ENCODE data around the gene BMPR1A. TPM values are rescaled to one million over a fixed set of nuclear protein-coding genes. Genes with fewer than 3 reads are reported as not detected.

BMPR1A gene
- total and polyA plus RNA-seq, 2 experiments from 2014 or later = 14.2 to 82.5 TPM

DNA sequence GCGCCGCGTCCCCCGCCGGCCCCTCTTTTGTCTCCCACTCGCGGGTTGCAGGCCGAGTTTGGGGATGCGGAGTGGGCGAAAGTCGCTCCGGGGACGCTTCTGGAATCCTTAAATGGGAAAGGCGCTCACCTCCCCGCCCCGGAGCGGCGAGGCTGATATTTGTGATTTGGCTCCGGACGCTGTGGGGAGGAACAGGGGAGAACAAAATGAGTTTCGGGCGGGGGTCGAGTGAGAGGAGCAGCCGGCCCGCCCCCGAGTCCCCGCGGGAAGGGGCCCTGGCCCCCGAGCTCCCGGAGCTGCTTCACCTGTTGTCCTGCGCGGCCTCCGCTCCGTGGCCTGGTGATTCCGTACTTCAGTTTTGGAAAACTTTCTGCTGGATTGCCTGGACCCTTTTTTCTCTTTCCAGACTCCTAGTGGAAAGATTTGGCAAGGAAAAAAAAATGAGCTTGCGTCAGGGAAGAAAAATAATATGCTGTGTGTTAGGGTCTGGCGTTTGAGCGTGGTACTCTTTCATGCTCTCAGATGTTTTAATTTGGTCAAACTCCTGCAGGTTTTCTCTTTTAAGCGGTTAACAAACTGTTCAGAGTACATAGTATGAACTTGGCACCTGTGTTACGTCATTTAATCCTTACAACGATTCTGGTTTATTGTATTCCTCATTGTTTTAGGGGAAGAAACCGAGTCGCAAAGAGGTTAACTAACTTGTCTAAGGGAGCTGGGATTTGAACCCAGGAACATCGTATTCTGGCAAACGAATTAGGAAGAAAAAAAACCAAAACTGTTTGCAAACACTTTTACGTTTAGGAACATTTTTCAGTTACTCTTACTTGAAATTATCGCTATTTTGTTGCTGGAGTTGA is 924 bp downstream of the BMPR1A start (continued):
- TF ChIP-seq ZNF462 (CRISPR knock-in tag; IDR thresholded peaks at IDR 0.05) = no peak

- Histone ChIP-seq H2AFZ (no peak overlapping the region), H3K27me3 (ENCODE audit: insufficient read depth) (no peaks in the 10 kb centered on the region), H3K4me1 (ENCODE audit: insufficient read depth) (peaks cover 48% of the 10 kb centered on the region), H3F3A (replicated peaks; ENCODE audit: low read depth) (no peaks in the 10 kb centered on the region), H3K36me3 (ENCODE audit: insufficient read depth) (no peaks in the 10 kb centered on the region), H3K27ac (ENCODE audit: low read depth) (peak overlapping the region; percentile 52), H3K9me2 (ENCODE audit: insufficient read depth) (no peaks in the 10 kb centered on the region), H3K4me2 (peak overlapping the region; percentile 73), H3K79me2 (replicated peaks; ENCODE audit: insufficient read depth) (peaks cover 86% of the 10 kb centered on the region), H3K4me3 (peak overlapping the region; percentile 75), H4K20me1 (replicated peaks; ENCODE audit: insufficient read depth) (peaks cover 36% of the 10 kb centered on the region)
- TF ChIP-seq CREB1 (CRISPR knock-in tag; IDR thresholded peaks at IDR 0.05; ENCODE audit: low read depth) = no peak
- no peak for TF ChIP-seq CTCF (conservative IDR thresholded peaks at IDR 0.05; ENCODE audit: low read depth in 2 of 2)
- TF ChIP-seq ETS1 (IDR thresholded peaks at IDR 0.05) = no peak
- TF ChIP-seq ZNF331 (CRISPR knock-in tag; IDR thresholded peaks at IDR 0.05; ENCODE audit: low read depth) = no peak
- Mint-ChIP-seq H3K27ac (peak overlapping the region; percentile 22), H3K36me3 (ENCODE audit: low read depth) (peaks cover 3% of the 10 kb centered on the region; the same call in 1 of the 3 replicates), H3K4me1 (peaks cover 49% of the 10 kb centered on the region), H3K4me3 (peak overlapping the region; percentile 92), H3K9me3 (no peaks in the 10 kb centered on the region; the same call in 2 of the 3 replicates), H3K27me3 (ENCODE audit: insufficient read depth, low read depth, poor library complexity) (peaks cover 4% of the 10 kb centered on the region)
- peak; percentile 56 for DNase-seq (ENCODE audit: low spot score)
- no peak for ATAC-seq
Observed at GRCh38 chr10:86758189-86759072, 2.0 kb downstream of the BMPR1A start.
